AG04449 (cell line): ENCODE data around the gene IQCC.

Source experiments
- CTCF ChIA-PET: fragments of 350-600 bp; formaldehyde crosslinking; extraction: SDS; loops from one replicate; lab custom pipeline; 2021; ENCODE audit warnings: antibody characterized with exemption; lab: Yijun Ruan, JAX
- POLR2A ChIA-PET: fragments of 400-600, 350-600 bp; formaldehyde crosslinking; extraction: SDS; loops from one replicate; lab custom pipeline; 2020; ENCODE audit warnings: antibody characterized with exemption, inconsistent platforms; lab: Yijun Ruan, JAX
- DNase-seq: peaks from one replicate; pipeline ENCODE4 v3.0.0-alpha.2; 2010; ENCODE audit warnings: low read depth, low spot score
- H3K4me3 ChIP-seq: 2 replicates; pipeline ENCODE4 v1.5.1; 2011; ENCODE audit warnings: low read depth, mild to moderate bottlenecking, control low read depth, low read length
- CTCF ChIP-seq: IDR thresholded peaks from one replicate; pipeline ENCODE4 v1.5.1; 2011; ENCODE audit warnings: mild to moderate bottlenecking, moderate library complexity, low read length, control low read depth, inconsistent platforms; ENCODE audit not compliant: insufficient read depth; ENCODE audit errors: missing control alignments

The IQCC gene

GRCh38 chr1:32223683-32224082 is 18.2 kb downstream of the IQCC start:
- no peak for DNase-seq
- peak overlapping the region; percentile 18; the same call in 1 of the 2 replicates for H3K4me3 ChIP-seq
- ChIA-PET CTCF (interaction anchor here (0.9 to 2.7 kb wide), 7 partner anchors 8 to 141 kb away, joined by 3 to 9 read pairs (median 4); no protein-coding TSS in a partner anchor), POLR2A (interaction anchor here (1.1 to 1.2 kb wide), 3 partner anchors 12 to 112 kb away, joined by 3 to 5 read pairs (median 3); partner anchors contain the start of genes CCDC28B and MARCKSL1)
- peak; percentile 1 for TF ChIP-seq CTCF

GRCh38 chr1:32224285-32224684 is 18.8 kb downstream of the IQCC start:
- TF ChIP-seq CTCF = no peak
- no peak overlapping the region for H3K4me3 ChIP-seq
- POLR2A ChIA-PET = interaction anchor here (0.5 to 1.2 kb wide), 2 partner anchors 112 to 146 kb away, joined by 4 to 5 read pairs; partner anchors contain the start of gene MARCKSL1
- DNase-seq = no peak
- CTCF ChIA-PET = interaction anchor here (1.1 to 2.7 kb wide), 5 partner anchors 9 to 95 kb away, joined by 3 to 9 read pairs (median 6); no protein-coding TSS in a partner anchor

GRCh38 chr1:32228771-32229170 is 23.3 kb downstream of the IQCC start:
- TF ChIP-seq CTCF = no peak
- H3K4me3 ChIP-seq = no peak overlapping the region
- ChIA-PET CTCF (interaction anchor here (1.1 to 1.7 kb wide), 2 partner anchors 14 to 87 kb away, joined by 3 to 4 read pairs; no protein-coding TSS in a partner anchor), POLR2A (no interaction called here)
- no peak for DNase-seq

- ChIA-PET POLR2A (interaction anchor here (0.6 kb wide), 1 partner anchor 11 kb away, joined by 3 read pairs; no protein-coding TSS in a partner anchor), CTCF (interaction anchor here (1.0 to 2.5 kb wide), 3 partner anchors 15 to 17 kb away, joined by 3 to 7 read pairs (median 3); partner anchors contain the start of gene FAM167B)
- no peak overlapping the region for H3K4me3 ChIP-seq
- no peak for DNase-seq
- no peak for TF ChIP-seq CTCF
Observed at GRCh38 chr1:32231843-32232432, 26.5 kb downstream of the IQCC start.

GRCh38 chr1:32232558-32233304 is 27.3 kb downstream of the IQCC start:
- ChIA-PET POLR2A (interaction anchor here (0.6 kb wide), 1 partner anchor 10 kb away, joined by 3 read pairs; no protein-coding TSS in a partner anchor), CTCF (interaction anchor here (1.0 to 2.5 kb wide), 2 partner anchors 14 to 17 kb away, joined by 3 to 7 read pairs; partner anchors contain the start of gene FAM167B)
- no peak for TF ChIP-seq CTCF
- no peak overlapping the region for H3K4me3 ChIP-seq
- no peak for DNase-seq

- ChIA-PET CTCF (interaction anchor here (1.2 to 2.8 kb wide), 3 partner anchors 11 to 19 kb away, joined by 6 to 11 read pairs (median 9); partner anchors contain the start of gene FAM167B), POLR2A (interaction anchor here (3.0 kb wide), 1 partner anchor 101 kb away, joined by 13 read pairs; the partner anchor contains the start of gene MARCKSL1)
- no peak for DNase-seq
- no peak overlapping the region for H3K4me3 ChIP-seq
- no peak for TF ChIP-seq CTCF
Observed at GRCh38 chr1:32234792-32235191, 29.3 kb downstream of the IQCC start.
